ENCODE measurements around the gene PURB.

PURB gene

DNA sequence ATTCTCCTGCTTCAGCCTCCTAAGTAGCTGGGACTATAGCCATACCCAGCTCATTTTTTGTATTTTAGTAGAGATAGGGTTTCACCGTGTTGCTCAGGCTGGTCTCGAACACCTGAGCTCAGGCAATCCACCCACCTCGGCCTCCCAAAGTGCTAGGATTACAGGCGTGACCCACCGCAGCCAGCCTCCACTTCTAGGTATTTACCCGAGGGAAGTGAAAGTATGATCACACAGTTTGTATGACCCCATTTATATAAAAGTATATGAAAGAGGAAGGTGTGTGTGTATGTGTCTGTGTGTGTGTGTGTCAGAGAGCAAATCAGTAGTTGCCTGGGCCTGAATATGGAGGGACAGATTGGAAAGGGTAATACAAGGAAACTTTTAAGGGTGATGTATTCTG lies 2.0 kb upstream of the PURB start:
- DNase-seq (ENCODE audit: low read depth in 1 of 2, low spot score in 1 of 2): no peak
- TF ChIP-seq GABPA (IDR thresholded peaks at IDR 0.05; ENCODE audit: low read depth): no peak
- TF ChIP-seq, protein P1, sequence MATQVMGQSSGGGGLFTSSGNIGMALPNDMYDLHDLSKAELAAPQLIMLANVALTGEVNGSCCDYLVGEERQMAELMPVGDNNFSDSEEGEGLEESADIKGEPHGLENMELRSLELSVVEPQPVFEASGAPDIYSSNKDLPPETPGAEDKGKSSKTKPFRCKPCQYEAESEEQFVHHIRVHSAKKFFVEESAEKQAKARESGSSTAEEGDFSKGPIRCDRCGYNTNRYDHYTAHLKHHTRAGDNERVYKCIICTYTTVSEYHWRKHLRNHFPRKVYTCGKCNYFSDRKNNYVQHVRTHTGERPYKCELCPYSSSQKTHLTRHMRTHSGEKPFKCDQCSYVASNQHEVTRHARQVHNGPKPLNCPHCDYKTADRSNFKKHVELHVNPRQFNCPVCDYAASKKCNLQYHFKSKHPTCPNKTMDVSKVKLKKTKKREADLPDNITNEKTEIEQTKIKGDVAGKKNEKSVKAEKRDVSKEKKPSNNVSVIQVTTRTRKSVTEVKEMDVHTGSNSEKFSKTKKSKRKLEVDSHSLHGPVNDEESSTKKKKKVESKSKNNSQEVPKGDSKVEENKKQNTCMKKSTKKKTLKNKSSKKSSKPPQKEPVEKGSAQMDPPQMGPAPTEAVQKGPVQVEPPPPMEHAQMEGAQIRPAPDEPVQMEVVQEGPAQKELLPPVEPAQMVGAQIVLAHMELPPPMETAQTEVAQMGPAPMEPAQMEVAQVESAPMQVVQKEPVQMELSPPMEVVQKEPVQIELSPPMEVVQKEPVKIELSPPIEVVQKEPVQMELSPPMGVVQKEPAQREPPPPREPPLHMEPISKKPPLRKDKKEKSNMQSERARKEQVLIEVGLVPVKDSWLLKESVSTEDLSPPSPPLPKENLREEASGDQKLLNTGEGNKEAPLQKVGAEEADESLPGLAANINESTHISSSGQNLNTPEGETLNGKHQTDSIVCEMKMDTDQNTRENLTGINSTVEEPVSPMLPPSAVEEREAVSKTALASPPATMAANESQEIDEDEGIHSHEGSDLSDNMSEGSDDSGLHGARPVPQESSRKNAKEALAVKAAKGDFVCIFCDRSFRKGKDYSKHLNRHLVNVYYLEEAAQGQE (IDR thresholded peaks at IDR 0.05; ENCODE audit: insufficient replicate concordance, low read depth): no peak
- TF ChIP-seq POLR2AphosphoS5 (IDR thresholded peaks at IDR 0.05; ENCODE audit: low read depth): no peak
- no peak for TF ChIP-seq SPI1 (IDR thresholded peaks at IDR 0.05; ENCODE audit: borderline replicate concordance, low read depth)
- TF ChIP-seq, protein P2, sequence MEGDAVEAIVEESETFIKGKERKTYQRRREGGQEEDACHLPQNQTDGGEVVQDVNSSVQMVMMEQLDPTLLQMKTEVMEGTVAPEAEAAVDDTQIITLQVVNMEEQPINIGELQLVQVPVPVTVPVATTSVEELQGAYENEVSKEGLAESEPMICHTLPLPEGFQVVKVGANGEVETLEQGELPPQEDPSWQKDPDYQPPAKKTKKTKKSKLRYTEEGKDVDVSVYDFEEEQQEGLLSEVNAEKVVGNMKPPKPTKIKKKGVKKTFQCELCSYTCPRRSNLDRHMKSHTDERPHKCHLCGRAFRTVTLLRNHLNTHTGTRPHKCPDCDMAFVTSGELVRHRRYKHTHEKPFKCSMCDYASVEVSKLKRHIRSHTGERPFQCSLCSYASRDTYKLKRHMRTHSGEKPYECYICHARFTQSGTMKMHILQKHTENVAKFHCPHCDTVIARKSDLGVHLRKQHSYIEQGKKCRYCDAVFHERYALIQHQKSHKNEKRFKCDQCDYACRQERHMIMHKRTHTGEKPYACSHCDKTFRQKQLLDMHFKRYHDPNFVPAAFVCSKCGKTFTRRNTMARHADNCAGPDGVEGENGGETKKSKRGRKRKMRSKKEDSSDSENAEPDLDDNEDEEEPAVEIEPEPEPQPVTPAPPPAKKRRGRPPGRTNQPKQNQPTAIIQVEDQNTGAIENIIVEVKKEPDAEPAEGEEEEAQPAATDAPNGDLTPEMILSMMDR (IDR thresholded peaks at IDR 0.05; ENCODE audit: insufficient read depth, low read length): no peak
- H3K27me3 ChIP-seq (ENCODE audit: insufficient read depth, poor library complexity, severe bottlenecking): no peaks in the 10 kb centered on the region
- no peak overlapping the region for H3K27ac ChIP-seq (replicated peaks)
- H3K4me3 ChIP-seq (replicated peaks; ENCODE audit: insufficient read depth, low read length): no peak overlapping the region

DNA sequence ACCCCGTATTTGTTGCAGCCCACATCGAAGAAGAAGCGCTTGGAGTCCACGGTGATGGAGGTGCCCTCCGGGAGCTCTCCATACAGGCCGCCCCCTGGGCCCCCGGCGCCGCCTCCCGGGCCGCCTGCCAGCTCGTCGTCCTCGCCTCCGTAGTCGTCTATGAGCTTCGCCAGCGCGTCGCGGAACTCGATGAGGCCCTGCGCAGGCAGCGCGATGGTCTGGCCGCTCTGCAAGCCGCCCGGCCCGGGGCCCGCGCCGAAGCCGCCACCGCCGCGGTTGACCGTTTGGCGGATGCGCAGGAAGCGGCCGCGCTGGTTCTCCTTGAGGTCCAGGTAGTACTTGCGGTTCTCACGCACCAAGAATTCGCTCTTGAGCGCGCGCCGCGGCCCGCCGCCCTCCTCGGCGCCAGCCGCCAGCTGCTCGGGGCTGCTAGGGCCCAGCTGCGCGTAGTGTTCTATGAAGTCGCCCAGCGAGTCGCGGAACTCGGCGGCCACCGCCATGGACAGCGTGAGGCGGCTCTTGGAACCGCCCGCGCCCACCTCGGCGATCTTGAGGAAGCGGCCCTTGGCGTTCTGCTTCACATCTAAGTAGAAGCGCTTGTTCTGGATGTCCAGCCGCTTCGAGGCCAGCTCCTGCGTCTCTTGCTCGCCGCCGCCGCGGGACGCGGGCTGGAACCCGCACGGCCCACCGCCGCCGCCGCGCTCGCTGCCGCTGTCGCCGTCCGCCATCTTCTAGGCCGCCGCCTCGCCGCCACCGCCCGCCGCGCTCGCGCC lies 523 bp downstream of the PURB start:
- peak; percentile 38 to 48 for DNase-seq (ENCODE audit: low read depth in 1 of 2, low spot score in 1 of 2)
- peak overlapping the region; percentile 77 for H3K4me3 ChIP-seq (replicated peaks; ENCODE audit: insufficient read depth, low read length)
- peak overlapping the region; percentile 91 for H3K27ac ChIP-seq (replicated peaks)
- 0 out of 2 replicates have a peak, but pooled peaks have one; percentile 8 for TF ChIP-seq GABPA (IDR thresholded peaks at IDR 0.05; ENCODE audit: low read depth)
- TF ChIP-seq POLR2AphosphoS5 (IDR thresholded peaks at IDR 0.05; ENCODE audit: low read depth): peak; percentile 38; the same call in 1 of the 2 replicates
- TF ChIP-seq, protein P1 (IDR thresholded peaks at IDR 0.05; ENCODE audit: insufficient replicate concordance, low read depth): no peak
- TF ChIP-seq, protein P2 (IDR thresholded peaks at IDR 0.05; ENCODE audit: insufficient read depth, low read length): no peak
- no peak for TF ChIP-seq SPI1 (IDR thresholded peaks at IDR 0.05; ENCODE audit: borderline replicate concordance, low read depth)
- H3K27me3 ChIP-seq (ENCODE audit: insufficient read depth, poor library complexity, severe bottlenecking): no peaks in the 10 kb centered on the region

DNA sequence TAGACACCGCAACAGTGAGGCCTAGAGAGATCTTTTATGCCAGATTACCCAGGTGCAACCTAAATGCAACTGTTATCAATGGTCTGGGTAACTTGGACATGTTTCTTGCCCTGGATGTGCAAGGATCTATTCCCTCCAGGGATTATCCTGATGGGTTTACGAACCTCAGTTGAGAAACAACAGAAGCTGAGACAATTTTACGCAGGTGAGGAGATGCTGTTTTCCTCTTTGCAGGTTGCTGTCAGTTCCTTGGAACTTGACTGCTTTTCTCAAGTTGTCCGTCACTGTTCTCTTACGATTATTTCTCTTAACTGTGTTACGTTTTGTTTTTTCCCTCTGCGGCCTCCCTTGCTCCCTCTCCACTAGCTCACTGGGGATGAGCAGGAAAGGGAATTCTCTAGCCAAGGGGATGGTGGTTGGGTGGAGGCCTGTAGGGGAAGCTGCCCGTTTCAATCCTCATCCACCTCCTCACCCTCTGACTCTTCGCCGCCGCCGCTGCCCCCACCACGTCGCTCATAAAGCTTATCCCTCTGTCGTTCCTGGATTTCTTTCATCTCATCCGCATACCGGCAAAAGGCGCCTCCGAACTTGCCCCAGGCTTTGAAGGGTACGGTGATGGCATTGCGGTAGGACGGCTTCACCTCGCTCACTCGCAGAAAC lies 1.2 kb downstream of the PURB start:
- H3K27ac ChIP-seq (replicated peaks): peak overlapping the region; percentile 91

More for the DNA sequence above, 1.2 kb downstream of the PURB start:
- TF ChIP-seq, protein P2 (IDR thresholded peaks at IDR 0.05; ENCODE audit: insufficient read depth, low read length): no peak
- TF ChIP-seq GABPA (IDR thresholded peaks at IDR 0.05; ENCODE audit: low read depth): peak; percentile 6; the same call in 1 of the 2 replicates
- H3K27me3 ChIP-seq (ENCODE audit: insufficient read depth, poor library complexity, severe bottlenecking): no peaks in the 10 kb centered on the region
- no peak for DNase-seq (ENCODE audit: low read depth in 1 of 2, low spot score in 1 of 2)
- H3K4me3 ChIP-seq (replicated peaks; ENCODE audit: insufficient read depth, low read length): peak overlapping the region; percentile 77

All from HL-60 (cell line).